Stimulated activated memory B cell treated with anti-CD40 and anti-IgM and Interleukin-4, amounts not matched to agents 10 μg/mL and 1 μg/mL and 100 μg/mL, for 72 hours (primary cell): ENCODE results near the gene C2orf92.
A peak's percentile ranks its signal among the peaks of the same experiment; 100 is the strongest.

Source experiments
- ATAC-seq: fragments of 150-1000 bp; cut with Tn5 transposase; 2 replicates; pipeline ENCODE4 v1.10.0; 2021
- H3K27ac Mint-ChIP-seq: one replicate; pipeline ENCODE4 v1.8.0; 2022; ENCODE audit warnings: mild to moderate bottlenecking, mixed read lengths
- H3K27me3 Mint-ChIP-seq: one replicate; pipeline ENCODE4 v1.8.0; 2022; ENCODE audit warnings: mixed read lengths
- H3K36me3 Mint-ChIP-seq: one replicate; pipeline ENCODE4 v1.8.0; 2022; ENCODE audit warnings: mixed read lengths
- H3K4me1 Mint-ChIP-seq: one replicate; pipeline ENCODE4 v1.8.0; 2022; ENCODE audit warnings: mixed read lengths
- H3K4me3 Mint-ChIP-seq: one replicate; pipeline ENCODE4 v1.8.0; 2022; ENCODE audit warnings: mild to moderate bottlenecking, moderate library complexity, mixed read lengths
- H3K9me3 Mint-ChIP-seq: one replicate; pipeline ENCODE4 v1.8.0; 2022; ENCODE audit warnings: mixed read lengths

C2orf92 gene

DNA sequence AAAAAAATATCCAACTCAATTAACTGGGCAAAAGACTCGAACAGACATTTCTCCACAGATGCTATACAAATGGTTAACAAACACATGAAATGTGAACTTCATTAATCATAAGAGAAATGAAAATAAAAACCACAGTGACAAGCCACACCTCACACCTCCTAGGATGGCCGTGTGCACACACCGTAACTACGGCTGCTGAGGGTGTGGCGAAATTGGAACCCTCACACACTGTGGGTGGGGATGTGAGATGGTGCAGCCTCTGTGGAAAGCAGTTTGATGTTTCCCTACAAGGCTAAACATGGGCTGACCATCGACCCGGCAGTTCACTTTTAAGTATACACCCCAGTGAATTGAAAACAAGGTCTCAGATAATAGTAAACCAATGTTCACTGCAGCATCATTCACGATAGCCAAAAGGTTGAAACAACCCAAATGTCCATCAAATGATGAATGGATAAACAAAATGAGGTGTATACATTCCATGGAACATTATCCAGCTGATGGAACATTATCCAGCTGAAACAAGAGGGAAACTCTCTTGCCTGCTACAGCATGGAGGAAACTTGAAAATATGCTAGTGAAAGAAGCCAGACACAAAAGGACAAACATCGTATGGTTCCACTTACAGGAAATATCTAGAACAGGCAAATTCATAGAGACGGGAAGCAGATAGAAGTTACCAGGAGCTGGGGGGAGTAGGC is 76.1 kb downstream of the C2orf92 start:
- H3K36me3 Mint-ChIP-seq, result peaks cover 32% of the 10 kb centered on the region
- H3K27me3 Mint-ChIP-seq, result no peaks in the 10 kb centered on the region
- ATAC-seq, result peak; percentile 59
- H3K9me3 Mint-ChIP-seq, result no peaks in the 10 kb centered on the region
- no peak overlapping the region for H3K4me3 Mint-ChIP-seq
- peaks cover 42% of the 10 kb centered on the region for H3K4me1 Mint-ChIP-seq
- H3K27ac Mint-ChIP-seq, result no peak overlapping the region

DNA sequence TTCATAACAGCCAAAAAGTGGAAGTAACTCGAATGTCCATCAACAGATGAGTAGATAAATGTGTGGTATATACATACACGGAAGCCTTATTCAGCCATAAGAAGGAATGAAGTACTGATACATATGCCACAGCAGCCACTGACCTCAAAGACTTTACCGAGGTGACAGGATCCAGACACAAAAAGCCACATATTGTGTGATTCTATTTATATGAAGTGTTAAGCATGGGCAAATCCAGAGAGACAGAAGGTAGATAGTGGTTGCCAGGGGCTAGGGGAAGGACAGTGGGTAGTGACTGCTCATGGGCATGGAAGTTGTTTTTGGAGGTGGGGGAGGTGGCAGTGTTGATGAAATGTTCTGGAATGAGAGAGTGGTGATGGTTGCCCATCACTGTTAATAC is 77.8 kb downstream of the C2orf92 start:
- Mint-ChIP-seq H3K27ac (no peak overlapping the region), H3K27me3 (no peaks in the 10 kb centered on the region), H3K36me3 (peaks cover 48% of the 10 kb centered on the region), H3K4me3 (no peak overlapping the region), H3K9me3 (no peaks in the 10 kb centered on the region), H3K4me1 (peaks cover 34% of the 10 kb centered on the region)
- ATAC-seq, result no peak

DNA sequence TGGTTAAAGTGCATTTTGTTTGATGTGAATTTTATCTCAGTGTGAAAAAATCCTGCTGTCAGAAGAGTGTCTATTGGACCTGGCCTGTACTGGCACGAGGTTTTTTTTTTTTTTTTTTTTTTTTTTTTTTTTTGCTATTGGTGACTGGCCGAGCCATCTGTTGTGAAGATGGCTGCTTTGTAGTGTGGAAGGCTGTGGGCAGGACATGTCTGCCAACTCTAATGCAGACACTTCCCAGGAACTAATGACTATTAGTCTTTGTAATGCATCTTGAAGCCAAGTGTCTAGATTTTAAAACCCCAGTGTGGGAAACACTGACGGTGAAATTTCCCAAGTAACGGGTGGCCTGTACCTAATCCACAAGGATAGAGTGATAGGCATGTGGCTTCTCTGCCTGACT is 78.2 kb downstream of the C2orf92 start:
- H3K9me3 Mint-ChIP-seq, result no peaks in the 10 kb centered on the region
- ATAC-seq, result no peak

DNA sequence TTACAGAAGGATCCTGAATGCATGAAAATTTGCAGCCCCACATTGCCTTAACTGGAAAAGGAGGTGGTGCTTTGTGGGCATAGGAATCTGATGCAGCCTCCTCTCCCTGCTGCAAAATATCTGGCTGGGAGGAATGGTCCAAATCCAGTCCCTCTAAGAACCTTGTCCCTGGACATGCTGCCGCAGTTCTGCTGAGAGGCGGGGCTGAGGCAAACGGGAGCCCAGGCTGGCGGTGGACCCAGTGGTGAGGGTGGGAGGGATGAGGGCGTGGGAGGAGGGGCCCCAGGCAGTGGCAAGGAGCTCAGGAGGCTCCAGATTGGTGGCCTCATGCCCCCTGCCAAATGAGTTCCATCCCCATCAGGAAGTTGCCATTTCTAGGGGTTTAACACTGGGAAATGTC is 80.1 kb downstream of the C2orf92 start:
- no peak for ATAC-seq
- H3K4me3 Mint-ChIP-seq, result no peak overlapping the region
- H3K36me3 Mint-ChIP-seq, result peaks cover 44% of the 10 kb centered on the region
- no peaks in the 10 kb centered on the region for H3K9me3 Mint-ChIP-seq
- H3K27ac Mint-ChIP-seq, result no peak overlapping the region
- no peaks in the 10 kb centered on the region for H3K27me3 Mint-ChIP-seq
- peaks cover 29% of the 10 kb centered on the region for H3K4me1 Mint-ChIP-seq

More for the DNA sequence above, 78.2 kb downstream of the C2orf92 start:
- peaks cover 48% of the 10 kb centered on the region for H3K36me3 Mint-ChIP-seq
- peaks cover 30% of the 10 kb centered on the region for H3K4me1 Mint-ChIP-seq
- no peak overlapping the region for H3K4me3 Mint-ChIP-seq
- no peak overlapping the region for H3K27ac Mint-ChIP-seq
- no peaks in the 10 kb centered on the region for H3K27me3 Mint-ChIP-seq

DNA sequence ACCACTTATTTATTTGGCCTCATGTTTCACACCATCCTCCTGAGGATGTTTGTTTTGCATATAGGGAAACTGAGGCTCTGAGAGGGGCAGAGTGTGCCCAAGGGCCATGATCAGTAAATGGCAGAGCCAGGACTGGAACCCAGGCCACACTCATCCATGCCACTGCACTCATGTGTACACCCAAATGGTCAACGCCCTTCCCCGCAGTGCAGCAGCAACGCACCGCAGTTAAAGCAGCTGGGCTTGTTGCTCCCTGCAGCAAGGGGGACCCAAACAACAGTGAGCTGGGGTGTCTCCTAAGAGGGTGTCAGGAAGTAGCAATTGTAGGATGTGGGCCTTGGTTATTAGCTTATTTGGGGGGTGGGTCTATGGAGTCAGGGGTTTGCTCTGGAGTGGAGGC is 80.5 kb downstream of the C2orf92 start:
- Mint-ChIP-seq H3K4me1 (peaks cover 29% of the 10 kb centered on the region), H3K4me3 (no peak overlapping the region), H3K27me3 (no peaks in the 10 kb centered on the region), H3K36me3 (peaks cover 44% of the 10 kb centered on the region), H3K9me3 (no peaks in the 10 kb centered on the region), H3K27ac (no peak overlapping the region)
- ATAC-seq, result no peak

DNA sequence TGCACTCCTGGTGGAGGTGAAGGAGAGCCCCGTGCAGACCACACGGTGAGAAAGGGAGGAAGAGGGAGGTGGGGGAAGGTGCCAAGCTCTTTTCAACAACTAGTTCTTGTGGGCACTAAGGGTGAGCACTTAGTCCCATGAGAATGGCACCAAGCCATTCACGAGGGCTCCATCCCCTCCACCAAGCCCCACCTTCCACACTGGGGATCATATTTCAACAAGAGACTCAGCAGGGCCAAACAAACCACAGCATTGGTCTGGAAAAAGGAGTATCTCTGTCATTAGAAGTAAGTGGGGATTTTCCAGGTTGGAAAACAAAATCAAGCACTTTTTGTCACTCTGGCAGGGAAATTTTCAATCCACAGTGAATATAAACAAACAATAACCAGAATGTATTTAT is 82.2 kb downstream of the C2orf92 start:
- Mint-ChIP-seq H3K9me3 (no peaks in the 10 kb centered on the region), H3K4me3 (no peak overlapping the region), H3K27me3 (no peaks in the 10 kb centered on the region), H3K27ac (no peak overlapping the region), H3K4me1 (peaks cover 14% of the 10 kb centered on the region), H3K36me3 (peaks cover 46% of the 10 kb centered on the region)
- ATAC-seq, result no peak
